Measurements from ENCODE around the gene SDF2L1. TPM values are rescaled to one million over a fixed set of nuclear protein-coding genes. Genes with fewer than 3 reads are reported as not detected.

The SDF2L1 gene
- total and polyA plus RNA-seq, 2 of the 13 experiments (the other 11 are each of a cell fraction or from before 2014, with no cell fraction given) = 18.0 to 57.4 TPM

- 46% methylated on average over 3 of the region's 4 CpGs for WGBS (ENCODE audit: low lambda C conversion rate)
- TF ChIP-seq ZBTB43 (CRISPR knock-in tag; conservative IDR thresholded peaks at IDR 0.05) = no peak
- no peak for TF ChIP-seq ZBTB33 (CRISPR knock-in tag; IDR thresholded peaks at IDR 0.05)
- TF ChIP-seq ZBTB8A (CRISPR knock-in tag; IDR thresholded peaks at IDR 0.05; ENCODE audit: borderline replicate concordance, low read depth) = no peak
- no peak for TF ChIP-seq GZF1 (CRISPR knock-in tag; IDR thresholded peaks at IDR 0.05)
- no peak for TF ChIP-seq MTA3 (CRISPR knock-in tag; IDR thresholded peaks at IDR 0.05)
- TF ChIP-seq XBP1 (CRISPR knock-in tag; IDR thresholded peaks at IDR 0.05) = no peak
- no peak for TF ChIP-seq KDM1A (CRISPR knock-in tag; IDR thresholded peaks at IDR 0.05)
- TF ChIP-seq ZBTB1 (CRISPR knock-in tag; IDR thresholded peaks at IDR 0.05; ENCODE audit: borderline replicate concordance) = no peak
- no peak for TF ChIP-seq SKI (IDR thresholded peaks at IDR 0.05; ENCODE audit: partially characterized antibody)
- no peak for TF ChIP-seq ARID2 (CRISPR knock-in tag; IDR thresholded peaks at IDR 0.05; ENCODE audit: borderline replicate concordance)
- TF ChIP-seq ONECUT2 (CRISPR knock-in tag; IDR thresholded peaks at IDR 0.05) = no peak
- no peak for TF ChIP-seq ZNF639 (CRISPR knock-in tag; conservative IDR thresholded peaks at IDR 0.05)
- no peak for TF ChIP-seq SP140L (CRISPR knock-in tag; IDR thresholded peaks at IDR 0.05; ENCODE audit: borderline replicate concordance)
- no peak for TF ChIP-seq STAG1 (CRISPR knock-in tag; IDR thresholded peaks at IDR 0.05)
- TF ChIP-seq SKIL (CRISPR knock-in tag; IDR thresholded peaks at IDR 0.05; ENCODE audit: borderline replicate concordance) = no peak
- no peak for TF ChIP-seq BCL6 (CRISPR knock-in tag; IDR thresholded peaks at IDR 0.05)
- TF ChIP-seq KDM2A (CRISPR knock-in tag; IDR thresholded peaks at IDR 0.05; ENCODE audit: borderline replicate concordance, low read depth) = no peak
- no peak for TF ChIP-seq ZNF878 (CRISPR knock-in tag; IDR thresholded peaks at IDR 0.05)
- no peak for TF ChIP-seq RFXANK (CRISPR knock-in tag; IDR thresholded peaks at IDR 0.05)
Observed at GRCh38 chr22:21633481-21633880, 8.6 kb upstream of the SDF2L1 start.

More at GRCh38 chr22:21633481-21633880, 8.6 kb upstream of the SDF2L1 start:
- CTCF ChIA-PET (ENCODE audit: low intra/inter-chr PET ratio, low total read pairs) = no interaction called here
- intact Hi-C loops (cut with micrococcal nuclease; ENCODE audit: unreplicated experiment) (no loop called here), in situ Hi-C loops (cut with HindIII; ENCODE audit: extremely low pct_ligation_motif_present, low pct_unique_long_range_greater_than_20kb) (no loop called here)
- BruUV-seq (replicated peaks) = no TSS peak
- no peaks in the 10 kb centered on the region for H3K9me3 ChIP-seq (ENCODE audit: low read length)
- POLR2A ChIA-PET = interaction anchor here (2.0 kb wide), 1 partner anchor 8 kb away, joined by 34 read pairs; the partner anchor contains the start of gene SDF2L1
- no peak overlapping the region for H3K4me2 ChIP-seq (ENCODE audit: low read depth, low read length)
- H3K4me3 ChIP-seq (replicated peaks in 1 of 3; ENCODE audit: insufficient read depth in 1 of 3, low read depth in 2 of 3, low read length in 3 of 3) = no peak overlapping the region
- H4K20me1 ChIP-seq (ENCODE audit: insufficient read depth, low read length) = no peaks in the 10 kb centered on the region
- no peak for ATAC-seq
- peaks cover 0 to 1% of the 10 kb centered on the region in 2 experiments; a peak in 1 of 5 replicates for H3K36me3 ChIP-seq (replicated peaks in 1 of 2; ENCODE audit: control insufficient read depth in 1 of 2, insufficient read depth in 2 of 2, low read length in 2 of 2)
- FAIRE-seq = no peak
- no peak for DNase-seq (ENCODE audit: low spot score)
- H3K79me2 ChIP-seq (ENCODE audit: insufficient read depth, low read length) = peaks cover 11% of the 10 kb centered on the region
- H3K4me1 ChIP-seq (ENCODE audit: insufficient read depth, low read length) = peaks cover 60% of the 10 kb centered on the region
- H3K27ac ChIP-seq (ENCODE audit: extremely low read length, insufficient read depth, low read length) = no peak overlapping the region
- no peak overlapping the region for H2AFZ ChIP-seq (ENCODE audit: low read length)
- H3K27me3 ChIP-seq (ENCODE audit: control insufficient read depth in 1 of 2, insufficient read depth in 2 of 2, low read length in 2 of 2) = peaks cover 0 to 4% of the 10 kb centered on the region in 2 experiments; a peak in 2 of 5 replicates
- no peak overlapping the region for H3K9ac ChIP-seq (ENCODE audit: insufficient read depth, low read depth, low read length)
